Measurements from ENCODE around the gene DNAH7. TPM values are rescaled to one million over a fixed set of nuclear protein-coding genes. Genes with fewer than 3 reads are reported as not detected.
"Not testable (repeated sequence)": the region's sequence is repeated elsewhere in the genome, so short reads cannot be mapped to it uniquely, and the experiment has no call there.

DNAH7 gene
- total RNA-seq, 6 experiments from 2014 or later: 0.05 to 0.41 (median 0.23) TPM

GRCh38 chr2:195934484-195934883 lies 134.2 kb downstream of the DNAH7 start:
- TF ChIP-seq CTCF (IDR thresholded peaks at IDR 0.05): no peak
- Mint-ChIP-seq H3K4me3 (no peak overlapping the region), H3K9me3 (peaks cover 4% of the 10 kb centered on the region; the same call in 1 of the 2 replicates), H3K27ac (no peak overlapping the region), H3K36me3 (ENCODE audit: low read depth) (no peaks in the 10 kb centered on the region), H3K27me3 (ENCODE audit: insufficient read depth) (no peaks in the 10 kb centered on the region; the same call in 1 of the 2 replicates), H3K4me1 (ENCODE audit: low read depth) (no peaks in the 10 kb centered on the region)
- no peak for DNase-seq

- H3K9me3 Mint-ChIP-seq: peaks cover 4% of the 10 kb centered on the region; the same call in 1 of the 2 replicates
Observed at GRCh38 chr2:195929531-195929930, 139.1 kb downstream of the DNAH7 start.

GRCh38 chr2:195925120-195925519 lies 143.5 kb downstream of the DNAH7 start:
- H3K27ac Mint-ChIP-seq: no peak overlapping the region
- TF ChIP-seq CTCF (IDR thresholded peaks at IDR 0.05): no peak
- DNase-seq: no peak
- H3K9me3 Mint-ChIP-seq: no peaks in the 10 kb centered on the region
- H3K27me3 Mint-ChIP-seq (ENCODE audit: insufficient read depth): no peaks in the 10 kb centered on the region; the same call in 1 of the 2 replicates
- no peaks in the 10 kb centered on the region for H3K4me1 Mint-ChIP-seq (ENCODE audit: low read depth)
- no peaks in the 10 kb centered on the region for H3K36me3 Mint-ChIP-seq (ENCODE audit: low read depth)
- no peak overlapping the region for H3K4me3 Mint-ChIP-seq

More at GRCh38 chr2:195929531-195929930, 139.1 kb downstream of the DNAH7 start:
- no peak overlapping the region for H3K4me3 Mint-ChIP-seq
- no peaks in the 10 kb centered on the region for H3K36me3 Mint-ChIP-seq (ENCODE audit: low read depth)
- no peak overlapping the region for H3K27ac Mint-ChIP-seq
- H3K27me3 Mint-ChIP-seq (ENCODE audit: insufficient read depth): no peaks in the 10 kb centered on the region; the same call in 1 of the 2 replicates
- H3K4me1 Mint-ChIP-seq (ENCODE audit: low read depth): no peaks in the 10 kb centered on the region
- no peak for TF ChIP-seq CTCF (IDR thresholded peaks at IDR 0.05)
- no peak for DNase-seq

GRCh38 chr2:195923889-195924288 lies 144.7 kb downstream of the DNAH7 start:
- H3K36me3 Mint-ChIP-seq (ENCODE audit: low read depth): no peaks in the 10 kb centered on the region
- H3K4me1 Mint-ChIP-seq (ENCODE audit: low read depth): no peaks in the 10 kb centered on the region
- DNase-seq: no peak
- no peak overlapping the region for H3K4me3 Mint-ChIP-seq
- no peak for TF ChIP-seq CTCF (IDR thresholded peaks at IDR 0.05)
- H3K27me3 Mint-ChIP-seq (ENCODE audit: insufficient read depth): no peaks in the 10 kb centered on the region; the same call in 1 of the 2 replicates
- H3K9me3 Mint-ChIP-seq: no peaks in the 10 kb centered on the region
- no peak overlapping the region for H3K27ac Mint-ChIP-seq

- not testable (repeated sequence) for H3K27me3 Mint-ChIP-seq (ENCODE audit: insufficient read depth); DNase-seq; H3K4me1 Mint-ChIP-seq (ENCODE audit: low read depth); H3K27ac Mint-ChIP-seq; H3K4me3 Mint-ChIP-seq; H3K9me3 Mint-ChIP-seq; H3K36me3 Mint-ChIP-seq (ENCODE audit: low read depth)
Observed at GRCh38 chr2:195917021-195917600, 151.5 kb downstream of the DNAH7 start.

GRCh38 chr2:195912079-195912478 lies 156.6 kb downstream of the DNAH7 start:
- TF ChIP-seq CTCF (IDR thresholded peaks at IDR 0.05): no peak

More at GRCh38 chr2:195912079-195912478, 156.6 kb downstream of the DNAH7 start:
- Mint-ChIP-seq H3K4me1 (ENCODE audit: low read depth) (no peaks in the 10 kb centered on the region), H3K27me3 (ENCODE audit: insufficient read depth) (peaks cover 4% of the 10 kb centered on the region), H3K36me3 (ENCODE audit: low read depth) (no peaks in the 10 kb centered on the region), H3K9me3 (no peaks in the 10 kb centered on the region), H3K27ac (no peak overlapping the region), H3K4me3 (no peak overlapping the region)
- no peak for DNase-seq

Data from HFFc6 (cell line).